MG63 (cell line): ENCODE results near the gene CAVIN2. TPM values are rescaled to one million over a fixed set of nuclear protein-coding genes. Genes with fewer than 3 reads are reported as not detected.

Source experiments
- DNase-seq: peaks from one replicate; pipeline ENCODE4 v3.0.0-alpha.2; 2020
- H3K27me3 ChIP-seq: fragments of 250-450 bp; sonication (Bioruptor Pico); 2 replicates; pipeline ENCODE4 v1.5.1; 2020; ENCODE audit warnings: mild to moderate bottlenecking, moderate library complexity
- H3K36me3 ChIP-seq: fragments of 250-450 bp; sonication (Bioruptor Pico); 2 replicates; pipeline ENCODE4 v1.5.1; 2020; ENCODE audit warnings: mild to moderate bottlenecking, moderate library complexity
- H3K4me3 ChIP-seq: fragments of 250-450 bp; sonication (Bioruptor Pico); 2 replicates; pipeline ENCODE4 v1.5.1; 2020; ENCODE audit warnings: mild to moderate bottlenecking, moderate library complexity
- H3K9me3 ChIP-seq: fragments of 250-450 bp; sonication (Bioruptor Pico); 2 replicates; pipeline ENCODE4 v1.5.1; 2020; ENCODE audit warnings: mild to moderate bottlenecking, moderate library complexity
- total RNA-seq: library from RNA; depleted of rRNA; stranded (reverse); fragments of >200 nt; shearing (Covaris generic); gene quantifications from 2 replicates; pipeline ENCODE4 v1.2.3, GENCODE V29; 2014; ENCODE audit warnings: low replicate concordance

Gene CAVIN2
- total RNA-seq, 1 experiment from 2014 or later = 44.2 TPM

DNA sequence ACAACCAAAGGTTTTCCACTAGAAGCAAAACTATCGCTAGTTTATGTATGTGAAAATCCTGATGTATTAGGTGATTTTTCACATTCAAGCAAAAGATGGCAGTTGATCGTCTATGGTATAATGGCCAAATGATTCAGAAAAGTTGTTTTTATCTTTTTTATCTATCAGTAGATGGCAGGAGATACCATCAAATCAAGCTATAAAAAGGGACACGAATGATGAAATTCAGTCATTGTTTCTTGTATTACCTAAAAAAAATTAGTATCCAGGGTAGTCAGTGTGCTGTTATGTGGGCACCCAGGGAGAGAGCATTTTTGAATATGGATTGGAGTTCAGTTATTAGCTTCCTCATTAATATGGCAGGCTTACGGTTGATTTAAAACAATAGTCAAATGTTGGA lies 22.9 kb upstream of the CAVIN2 start:
- no peak for DNase-seq
- no peaks in the 10 kb centered on the region for H3K9me3 ChIP-seq
- H3K4me3 ChIP-seq = no peak overlapping the region
- no peaks in the 10 kb centered on the region for H3K36me3 ChIP-seq
- H3K27me3 ChIP-seq = no peaks in the 10 kb centered on the region

DNA sequence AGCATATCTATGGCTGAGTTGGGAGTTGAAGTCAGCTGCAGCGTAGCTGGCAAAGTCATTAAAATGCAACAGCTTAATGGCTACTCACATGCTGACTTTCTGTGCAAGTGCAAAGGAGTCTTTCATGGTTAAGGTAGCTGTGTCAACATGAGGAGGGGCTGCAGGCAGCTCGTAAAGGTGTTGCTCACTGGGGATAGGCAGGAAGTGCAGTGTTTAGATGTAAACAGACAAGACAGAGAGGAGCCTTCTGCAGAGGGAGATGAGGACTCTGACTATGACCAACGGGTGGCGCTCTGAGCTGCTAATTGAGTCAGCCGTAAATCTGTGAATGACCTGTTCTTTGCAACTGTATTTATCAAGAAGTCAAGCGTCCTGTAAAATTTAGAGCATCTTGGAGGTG lies 22.3 kb upstream of the CAVIN2 start:
- Histone ChIP-seq H3K9me3 (no peaks in the 10 kb centered on the region), H3K27me3 (no peaks in the 10 kb centered on the region), H3K4me3 (no peak overlapping the region), H3K36me3 (no peaks in the 10 kb centered on the region)
- no peak for DNase-seq

DNA sequence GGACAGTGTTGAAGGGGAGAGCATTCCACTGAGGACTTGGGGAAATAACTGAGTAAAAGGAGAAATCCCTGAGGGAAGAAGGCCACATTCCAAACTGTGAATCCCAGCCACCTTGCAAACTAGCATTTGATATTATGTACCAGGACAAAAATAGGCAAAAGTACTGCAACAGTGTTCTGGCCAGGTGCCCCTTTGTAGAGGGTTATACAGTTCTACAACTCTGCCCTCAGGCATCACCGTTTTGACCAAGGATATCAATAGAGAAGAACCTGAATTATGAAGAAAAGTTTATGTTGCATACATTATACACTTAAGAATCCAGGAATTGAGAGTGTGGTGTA lies 20.6 kb upstream of the CAVIN2 start:
- no peak for DNase-seq
- Histone ChIP-seq H3K27me3 (no peaks in the 10 kb centered on the region), H3K4me3 (no peak overlapping the region), H3K9me3 (no peaks in the 10 kb centered on the region), H3K36me3 (no peaks in the 10 kb centered on the region)

DNA sequence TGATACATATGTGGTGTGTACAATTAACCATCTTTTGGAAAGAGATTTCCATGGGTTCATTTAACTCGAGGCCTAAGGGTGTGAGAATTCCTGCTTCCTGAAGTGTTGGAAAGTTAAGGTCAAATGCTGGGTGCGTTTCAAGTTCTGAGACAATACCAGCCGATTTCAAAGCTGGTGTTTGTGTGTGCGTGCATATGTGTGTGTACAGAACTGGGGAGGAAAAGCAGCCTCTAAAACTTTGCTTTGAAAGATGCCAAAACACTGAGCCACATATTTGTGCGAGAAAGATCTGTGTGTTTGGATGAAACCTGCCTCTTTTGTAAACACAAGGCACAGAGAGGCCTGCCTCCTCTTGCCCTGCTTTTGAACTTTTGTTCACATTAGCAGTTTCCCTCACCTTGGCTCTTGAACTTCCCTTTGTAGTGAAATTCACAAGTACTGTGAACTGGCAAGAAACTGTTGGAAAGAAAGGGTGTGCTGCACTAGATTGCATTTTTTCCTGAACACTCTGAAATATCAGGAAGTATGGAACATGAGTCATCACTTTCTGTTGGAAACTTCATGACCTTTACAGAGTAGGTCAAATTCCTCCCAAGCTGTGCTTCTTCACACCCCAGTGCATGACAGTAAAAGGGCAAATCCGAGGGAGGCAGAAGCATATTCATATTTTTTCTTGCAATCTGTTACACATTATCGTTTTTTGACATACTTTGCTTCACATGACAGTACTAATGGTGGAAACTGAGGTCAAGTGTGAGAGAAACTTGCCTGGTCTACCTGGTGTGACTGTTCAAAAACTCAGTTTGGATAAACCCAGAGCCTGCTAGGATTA lies 20.0 kb upstream of the CAVIN2 start:
- Histone ChIP-seq H3K4me3 (no peak overlapping the region), H3K9me3 (no peaks in the 10 kb centered on the region), H3K36me3 (no peaks in the 10 kb centered on the region), H3K27me3 (no peaks in the 10 kb centered on the region)
- peak; percentile 53 for DNase-seq

DNA sequence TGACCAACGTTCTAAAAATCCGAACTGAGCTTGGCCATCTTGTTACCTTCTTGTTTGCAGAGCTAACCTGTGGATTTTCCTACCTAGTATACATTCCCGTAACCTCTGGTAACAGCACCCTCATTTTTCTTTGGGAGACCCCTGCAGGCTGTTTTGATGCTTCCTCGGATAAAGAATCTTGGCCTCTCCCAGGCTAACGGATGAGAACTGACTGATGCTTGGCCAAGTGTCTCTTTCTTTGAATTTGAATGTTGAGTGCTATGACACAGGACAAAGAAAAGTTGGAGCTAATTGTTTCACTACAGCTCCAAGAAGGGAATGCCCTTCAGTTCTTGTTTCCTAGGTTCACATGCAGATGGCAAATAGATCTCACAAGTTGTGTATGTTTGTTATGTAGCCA lies 19.3 kb upstream of the CAVIN2 start:
- Histone ChIP-seq H3K4me3 (no peak overlapping the region), H3K9me3 (no peaks in the 10 kb centered on the region), H3K36me3 (no peaks in the 10 kb centered on the region), H3K27me3 (no peaks in the 10 kb centered on the region)
- DNase-seq = no peak

DNA sequence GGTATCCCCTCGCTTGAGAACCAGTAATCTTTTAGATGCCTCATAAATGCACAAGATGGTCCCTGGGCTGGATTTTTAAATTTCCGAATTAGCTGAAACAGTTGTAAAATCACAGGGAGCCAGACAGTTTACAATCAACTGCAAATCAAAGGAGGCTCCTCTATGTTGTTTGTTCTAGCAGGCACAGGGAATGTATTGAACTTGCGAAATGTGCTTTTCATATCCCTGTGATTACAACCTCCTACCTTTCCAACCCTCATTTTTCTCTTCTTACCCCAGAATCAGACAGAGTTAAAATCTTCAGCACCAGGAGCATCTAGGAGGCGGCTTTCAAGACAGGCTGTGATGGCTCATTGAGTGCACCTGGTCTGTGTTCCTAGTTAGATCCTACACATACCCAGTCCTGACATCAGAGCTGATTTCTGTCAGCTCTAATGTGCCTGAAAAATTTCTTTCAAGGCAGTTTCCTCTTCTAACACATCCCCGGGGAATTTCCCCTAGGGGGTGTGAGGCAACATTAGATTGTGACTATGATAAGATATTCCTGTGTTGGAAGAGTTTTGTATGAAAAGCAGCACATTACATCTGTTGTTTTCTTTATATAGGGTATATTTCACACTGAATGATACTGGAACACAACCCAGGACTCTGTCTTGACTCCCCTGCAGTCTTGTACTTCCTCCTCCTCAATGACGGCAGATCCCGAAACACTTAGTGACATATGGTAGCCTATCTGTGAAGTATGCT lies 17.9 kb upstream of the CAVIN2 start:
- Histone ChIP-seq H3K4me3 (no peak overlapping the region), H3K36me3 (no peaks in the 10 kb centered on the region), H3K9me3 (no peaks in the 10 kb centered on the region), H3K27me3 (no peaks in the 10 kb centered on the region)
- no peak for DNase-seq

DNA sequence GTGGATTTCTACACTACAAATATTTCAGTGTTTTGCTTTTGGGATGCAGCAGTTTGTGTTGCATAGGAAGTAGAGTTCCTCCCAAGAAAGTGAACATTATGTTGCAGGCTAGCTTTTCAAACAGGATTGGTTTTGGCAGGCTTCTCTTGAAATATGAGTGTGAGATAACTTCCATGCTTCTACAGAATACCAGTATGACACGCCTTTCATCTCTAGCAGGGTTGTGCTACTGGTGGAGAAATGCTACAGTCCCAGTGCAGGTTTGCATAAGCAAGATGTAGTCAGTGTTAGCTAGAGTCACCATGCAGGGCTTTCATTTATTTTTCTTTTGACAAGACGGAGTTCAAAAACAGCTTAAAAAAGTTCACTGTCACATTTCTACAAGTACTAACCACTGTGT lies 17.1 kb upstream of the CAVIN2 start:
- no peaks in the 10 kb centered on the region for H3K9me3 ChIP-seq
- H3K27me3 ChIP-seq = no peaks in the 10 kb centered on the region
- H3K36me3 ChIP-seq = no peaks in the 10 kb centered on the region
- no peak overlapping the region for H3K4me3 ChIP-seq
- DNase-seq = no peak

DNA sequence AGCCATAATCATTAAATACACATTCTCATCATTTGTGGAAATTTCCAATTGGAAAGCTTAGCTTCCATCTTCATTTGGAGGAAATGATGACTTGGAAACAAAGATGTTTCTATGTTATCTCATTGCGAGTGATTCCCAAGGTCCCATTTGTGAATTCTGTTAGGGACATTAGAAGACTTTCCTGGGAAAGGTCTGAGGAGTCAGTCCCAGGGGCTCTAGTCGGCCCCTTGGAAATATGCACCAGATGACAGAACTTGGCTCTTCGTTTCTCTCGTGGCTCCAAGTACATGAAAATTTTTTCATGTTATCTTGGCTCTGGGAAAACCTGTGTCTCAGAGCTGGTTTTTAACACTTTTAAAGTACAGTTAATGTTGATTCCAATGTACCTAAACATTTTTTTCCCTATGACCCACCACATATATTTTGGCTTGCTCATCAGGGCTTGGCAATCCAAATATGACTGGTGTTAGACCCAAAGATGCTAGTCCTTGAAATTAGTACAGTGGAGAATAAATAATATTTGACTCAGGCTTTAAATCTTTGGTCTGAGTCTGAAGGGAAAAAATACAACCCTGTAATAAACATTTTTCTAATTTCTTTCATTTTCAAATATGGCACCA lies 15.4 kb upstream of the CAVIN2 start:
- Histone ChIP-seq H3K9me3 (no peaks in the 10 kb centered on the region), H3K27me3 (no peaks in the 10 kb centered on the region), H3K36me3 (no peaks in the 10 kb centered on the region), H3K4me3 (no peak overlapping the region)
- DNase-seq = peak; percentile 49

DNA sequence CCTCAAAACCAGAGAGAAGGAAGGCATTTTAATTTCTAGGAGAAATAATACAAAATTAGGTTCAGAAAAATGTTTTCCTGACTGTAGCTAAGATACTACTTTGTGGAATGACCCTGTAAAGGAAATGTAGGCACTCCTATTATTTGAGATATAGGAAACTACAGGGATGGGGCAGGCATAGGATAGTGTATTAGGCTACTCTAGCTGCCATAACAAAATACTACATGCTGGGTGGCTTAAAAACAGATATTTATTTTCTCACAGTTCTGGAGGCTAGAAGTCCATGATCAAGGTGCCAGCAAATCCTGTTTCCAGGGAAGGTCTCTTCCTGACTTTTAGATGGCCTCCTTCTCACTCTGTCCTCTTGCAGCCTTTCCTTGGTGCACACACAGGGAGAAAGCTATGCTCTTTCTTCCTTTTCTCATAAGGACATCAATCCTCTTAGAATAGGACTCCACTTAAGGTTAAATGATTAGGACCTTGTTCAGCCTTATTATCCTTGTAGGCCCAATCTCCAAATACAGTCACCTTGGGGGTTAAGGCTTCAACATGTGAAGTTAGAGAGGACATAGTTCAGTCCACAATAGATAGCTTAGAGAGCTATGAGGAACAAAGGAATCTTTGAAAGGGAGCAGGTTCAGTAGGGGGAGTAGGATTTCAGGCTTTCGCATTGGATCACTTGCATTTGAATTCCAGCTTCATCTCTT lies 14.0 kb upstream of the CAVIN2 start:
- no peaks in the 10 kb centered on the region for H3K36me3 ChIP-seq
- no peaks in the 10 kb centered on the region for H3K27me3 ChIP-seq
- no peak for DNase-seq
- H3K4me3 ChIP-seq = no peak overlapping the region
- no peaks in the 10 kb centered on the region for H3K9me3 ChIP-seq

DNA sequence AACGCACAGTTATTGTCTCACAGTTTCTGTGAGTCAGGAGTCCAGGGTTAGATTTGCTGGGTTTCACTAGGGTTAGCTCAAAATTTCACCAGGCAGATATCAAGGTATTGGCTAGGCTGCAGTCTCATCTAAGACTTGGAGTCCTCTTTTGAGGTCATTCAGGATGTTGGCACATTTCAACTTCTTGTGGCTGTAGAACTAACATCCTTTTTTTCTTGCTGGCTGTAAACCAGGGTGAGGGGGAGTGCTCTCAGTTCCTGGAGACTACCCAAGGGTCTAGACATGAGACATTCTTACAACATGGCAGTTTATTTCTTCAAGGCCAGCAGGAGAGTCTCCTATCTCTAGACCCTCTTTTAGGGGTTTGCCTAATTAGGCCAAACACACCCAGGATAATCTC lies 12.8 kb upstream of the CAVIN2 start:
- no peaks in the 10 kb centered on the region for H3K27me3 ChIP-seq
- DNase-seq = no peak
- H3K4me3 ChIP-seq = no peak overlapping the region
- no peaks in the 10 kb centered on the region for H3K36me3 ChIP-seq
- H3K9me3 ChIP-seq = no peaks in the 10 kb centered on the region

DNA sequence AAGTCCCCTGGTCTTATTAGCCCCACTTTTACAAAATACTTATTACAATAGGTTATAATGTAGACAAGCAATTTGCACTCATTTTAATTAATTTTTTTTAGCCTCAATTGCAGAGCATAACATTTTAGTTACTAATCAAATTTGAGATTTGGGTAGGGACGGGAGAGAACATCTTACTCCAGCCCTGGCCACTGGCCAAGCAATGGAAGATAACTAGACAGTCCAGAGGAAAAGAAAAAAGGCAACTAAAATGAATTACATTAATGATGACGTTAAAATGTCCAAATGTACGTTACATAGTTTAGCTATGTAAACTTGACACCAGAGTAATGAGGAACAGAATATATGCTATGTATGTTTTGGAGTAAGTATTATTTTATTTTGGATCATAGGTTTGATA lies 11.0 kb upstream of the CAVIN2 start:
- Histone ChIP-seq H3K36me3 (no peaks in the 10 kb centered on the region), H3K9me3 (no peaks in the 10 kb centered on the region), H3K27me3 (no peaks in the 10 kb centered on the region), H3K4me3 (no peak overlapping the region)
- no peak for DNase-seq

DNA sequence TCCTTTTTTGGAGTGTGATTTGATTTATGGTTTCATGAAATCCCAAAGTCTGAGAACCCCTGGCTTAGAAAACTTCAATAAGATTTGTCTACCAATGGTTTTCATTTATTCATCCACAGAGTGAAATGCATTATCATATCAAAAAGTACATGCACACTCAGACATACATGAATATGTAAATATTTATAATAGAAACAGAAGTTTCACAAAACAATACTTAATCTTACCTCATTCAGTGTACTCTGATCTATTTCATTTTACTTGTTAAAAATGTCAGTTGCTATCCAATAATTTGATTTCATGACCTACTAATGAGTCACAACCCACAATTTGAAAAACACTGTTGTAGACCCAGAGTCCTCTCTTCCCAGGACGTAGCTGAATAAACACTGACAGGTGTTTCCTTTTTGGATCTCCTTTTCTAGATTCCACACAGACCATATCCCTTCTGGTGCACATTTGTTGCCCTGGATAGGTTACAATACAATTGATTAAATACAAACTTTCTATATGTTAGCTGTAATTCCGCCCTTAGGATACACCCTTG lies 10.4 kb upstream of the CAVIN2 start:
- no peak for DNase-seq
- no peaks in the 10 kb centered on the region for H3K36me3 ChIP-seq
- H3K27me3 ChIP-seq = no peaks in the 10 kb centered on the region
- H3K4me3 ChIP-seq = no peak overlapping the region
- H3K9me3 ChIP-seq = no peaks in the 10 kb centered on the region

DNA sequence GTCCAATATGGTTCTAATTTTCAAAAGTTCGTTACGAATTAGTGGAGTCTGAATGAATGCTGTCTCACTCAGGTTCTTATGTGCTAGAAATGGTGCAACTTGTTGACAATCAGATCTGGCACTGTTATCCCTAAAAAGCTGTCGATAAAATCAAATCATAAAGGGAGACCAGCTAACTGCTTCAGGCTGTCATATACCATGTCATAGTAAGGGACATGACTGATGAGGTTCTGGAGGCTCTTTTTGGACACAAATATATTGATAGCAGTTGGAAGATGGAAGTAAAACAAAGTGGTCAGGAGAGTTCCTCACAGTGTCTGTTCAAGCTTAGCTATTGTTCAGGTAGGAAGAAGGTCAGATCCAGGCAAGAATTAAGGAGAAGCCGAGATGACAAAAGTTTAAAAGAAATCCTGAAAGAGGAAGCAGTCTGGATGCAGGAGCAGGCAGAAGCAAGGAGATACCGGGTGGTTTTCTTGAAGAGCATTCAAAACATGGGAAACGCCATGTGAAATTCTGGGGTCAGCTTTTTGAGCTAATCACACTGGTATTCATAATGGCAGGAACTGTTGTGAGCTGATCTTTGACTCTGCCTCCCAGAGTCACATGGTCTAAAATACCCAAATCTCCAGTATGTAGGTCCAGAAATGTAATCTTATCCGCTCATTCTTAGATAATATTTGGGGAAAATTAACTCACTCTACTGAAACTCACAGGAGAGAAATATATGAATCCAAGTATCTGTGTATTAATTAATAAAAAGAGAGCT lies 9.4 kb upstream of the CAVIN2 start:
- Histone ChIP-seq H3K36me3 (no peaks in the 10 kb centered on the region), H3K27me3 (no peaks in the 10 kb centered on the region), H3K9me3 (no peaks in the 10 kb centered on the region), H3K4me3 (no peak overlapping the region)
- DNase-seq = no peak

DNA sequence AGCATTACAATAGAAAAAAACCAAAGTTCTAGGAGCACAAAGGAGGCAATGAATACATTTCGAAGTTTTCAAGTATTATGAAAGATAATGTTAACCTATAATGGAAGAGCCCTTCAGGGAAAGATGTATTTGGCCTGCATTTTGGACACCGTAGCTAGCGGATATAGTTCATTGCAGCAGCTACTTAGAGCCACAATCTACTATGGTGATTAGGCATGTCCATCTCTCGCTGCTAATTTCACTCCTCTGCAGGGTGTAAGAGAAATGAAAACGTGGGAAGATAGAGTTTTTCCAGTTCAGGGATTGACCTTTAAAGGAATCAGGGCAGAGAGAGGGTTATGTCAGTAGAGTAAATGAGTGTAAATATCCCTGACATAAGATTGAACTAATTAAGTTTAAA lies 8.5 kb upstream of the CAVIN2 start:
- no peak for DNase-seq
- Histone ChIP-seq H3K27me3 (no peaks in the 10 kb centered on the region), H3K9me3 (no peaks in the 10 kb centered on the region), H3K4me3 (no peak overlapping the region), H3K36me3 (no peaks in the 10 kb centered on the region)

DNA sequence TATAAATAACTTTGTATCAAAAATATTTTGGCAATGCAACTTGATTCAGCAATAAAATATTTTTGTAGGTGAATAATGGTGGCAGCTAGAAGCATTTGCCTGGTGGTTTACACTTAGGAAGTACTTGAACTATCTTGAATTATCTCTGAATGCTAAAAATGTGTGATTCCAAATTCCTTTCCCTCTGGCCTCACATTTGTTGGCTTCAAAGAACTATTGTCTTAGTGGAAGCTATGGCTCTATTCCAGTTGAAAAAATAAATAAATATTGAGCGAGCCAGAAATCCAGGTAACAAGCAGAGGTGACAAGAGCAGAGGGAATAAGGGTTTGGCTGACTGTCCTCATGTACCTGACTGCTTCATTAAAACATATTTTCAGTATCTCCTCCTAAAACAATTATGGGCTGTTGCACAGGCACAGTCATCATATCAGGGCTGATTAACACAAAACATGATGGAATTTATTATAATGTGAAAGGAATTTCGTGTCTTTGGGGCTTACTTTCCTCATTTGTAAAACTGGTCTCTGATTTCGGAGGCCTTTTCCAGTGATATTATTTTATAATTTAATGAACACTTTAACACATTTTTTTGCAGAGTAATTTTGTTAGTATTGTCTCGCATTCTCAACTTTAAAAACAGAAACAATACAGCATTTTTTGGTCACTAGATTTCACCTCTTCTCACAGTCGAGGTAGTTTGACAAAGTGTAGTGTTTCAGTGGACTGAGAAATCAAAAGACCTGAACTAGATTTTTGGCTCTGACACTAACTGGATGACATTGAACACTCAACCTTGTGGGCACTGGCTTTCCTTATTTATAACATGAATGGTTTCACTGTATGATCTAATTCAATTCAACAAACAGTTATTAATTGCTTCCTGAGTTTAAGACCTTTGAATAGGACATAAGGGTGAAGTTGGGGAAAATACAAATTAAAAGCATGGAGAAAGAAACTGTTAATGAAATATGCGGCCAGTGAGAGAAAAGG lies 7.8 kb upstream of the CAVIN2 start:
- H3K4me3 ChIP-seq = no peak overlapping the region
- H3K27me3 ChIP-seq = no peaks in the 10 kb centered on the region
- H3K9me3 ChIP-seq = no peaks in the 10 kb centered on the region
- no peaks in the 10 kb centered on the region for H3K36me3 ChIP-seq
- no peak for DNase-seq
